Ectodermal cell (in vitro differentiated cells): Measurements from ENCODE around the gene CEP97.

Experiments
- H3K27ac ChIP-seq: 2 replicates; pipeline ENCODE4 v1.7.0; 2013; ENCODE audit warnings: mild to moderate bottlenecking, low read depth, low read length; ENCODE audit not compliant: insufficient read depth, poor library complexity, severe bottlenecking
- H3K27me3 ChIP-seq: 2 replicates; pipeline ENCODE4 v1.7.0; 2013; ENCODE audit warnings: mild to moderate bottlenecking, low read length; ENCODE audit not compliant: insufficient read depth, control insufficient read depth, poor library complexity, severe bottlenecking
- H3K36me3 ChIP-seq: one replicate; pipeline ENCODE4 v1.7.0; 2013; ENCODE audit warnings: low read length; ENCODE audit not compliant: control insufficient read depth, insufficient read depth
- H3K4me1 ChIP-seq: one replicate; pipeline ENCODE4 v1.7.0; 2013; ENCODE audit warnings: low read length; ENCODE audit not compliant: control insufficient read depth, insufficient read depth
- H3K4me3 ChIP-seq: 2 replicates; pipeline ENCODE4 v1.7.0; 2013; ENCODE audit warnings: low read depth, low read length, control low read depth; ENCODE audit not compliant: insufficient read depth
- H3K9me3 ChIP-seq: 2 replicates; pipeline ENCODE4 v1.7.0; 2013; ENCODE audit warnings: mild to moderate bottlenecking, low read length, moderate library complexity; ENCODE audit not compliant: control insufficient read depth
- whole genome bisulfite sequencing, 2 experiments: methylation state at CpG; one replicate each; pipeline ENCODE4 v1.1.7; 2013; ENCODE audit warnings: missing lambda C conversion rate in 2 of 2; 5-methylcytosine and 5-hydroxymethylcytosine counted together

CEP97 gene

GRCh38 chr3:101813817-101814440, 89.5 kb downstream of the CEP97 start:
- Histone ChIP-seq H3K4me3 (no peak overlapping the region), H3K27ac (no peak overlapping the region), H3K27me3 (no peaks in the 10 kb centered on the region), H3K36me3 (no peaks in the 10 kb centered on the region), H3K4me1 (peaks cover 3% of the 10 kb centered on the region), H3K9me3 (no peaks in the 10 kb centered on the region)
- WGBS, 2 experiments, result 95 to 97% methylated on average over 5 of the region's 7 CpGs

GRCh38 chr3:101814835-101815234, 90.4 kb downstream of the CEP97 start:
- Histone ChIP-seq H3K27me3 (no peaks in the 10 kb centered on the region), H3K4me1 (peaks cover under 1% of the 10 kb centered on the region), H3K4me3 (no peak overlapping the region), H3K27ac (no peak overlapping the region), H3K36me3 (no peaks in the 10 kb centered on the region), H3K9me3 (no peaks in the 10 kb centered on the region)
- WGBS, 2 experiments, result 78 to 92% methylated on average over 3 of the region's 3 CpGs

DNA sequence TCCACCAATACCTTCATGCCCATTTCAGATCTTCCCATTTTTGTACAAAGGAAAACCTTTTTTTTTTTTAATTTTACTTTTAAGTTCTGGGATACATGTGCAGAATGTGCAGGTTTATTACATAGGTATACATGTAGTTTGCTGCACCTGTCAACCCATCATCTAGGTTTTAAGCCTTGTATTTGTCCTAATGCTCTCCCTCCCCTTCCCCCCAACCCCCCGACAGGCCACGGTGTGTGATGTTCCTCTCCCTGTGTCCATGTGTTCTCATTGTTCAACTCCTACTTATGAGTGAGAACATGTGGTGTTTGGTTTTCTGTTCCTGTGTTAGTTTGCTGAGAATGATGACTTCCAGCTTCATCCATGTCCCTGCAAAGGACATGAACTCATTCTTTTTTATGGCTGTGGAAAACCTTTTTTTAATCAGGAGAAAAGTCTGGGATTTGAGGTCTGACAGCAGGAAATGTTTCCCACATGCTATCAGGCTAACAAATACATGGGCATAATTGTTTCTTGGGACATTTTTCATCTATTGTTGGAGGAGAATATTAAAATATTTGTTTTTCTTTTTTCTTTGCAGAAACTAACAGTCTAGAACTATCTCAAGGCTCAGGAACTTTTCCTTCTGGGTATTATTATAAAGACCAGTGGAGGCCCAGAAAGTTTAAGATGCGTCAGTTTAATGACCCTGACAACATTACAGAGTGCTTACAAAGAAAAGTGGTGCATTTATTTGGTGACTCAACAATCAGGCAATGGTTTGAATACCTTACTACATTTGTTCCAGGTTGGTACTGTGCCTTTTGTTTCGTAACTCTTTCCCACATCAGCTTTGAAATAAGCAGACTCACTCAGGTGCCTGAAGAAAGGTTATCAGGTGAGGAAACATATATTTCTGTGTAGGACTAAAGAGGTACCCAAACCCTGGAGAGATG, 92.1 kb downstream of the CEP97 start:
- H3K4me3 ChIP-seq, result no peak overlapping the region
- H3K36me3 ChIP-seq, result no peaks in the 10 kb centered on the region
- H3K4me1 ChIP-seq, result no peaks in the 10 kb centered on the region
- no peak overlapping the region for H3K27ac ChIP-seq
- no peaks in the 10 kb centered on the region for H3K9me3 ChIP-seq
- WGBS, 2 experiments, result 91 to 92% methylated on average over 2 of the region's 4 CpGs
- no peaks in the 10 kb centered on the region for H3K27me3 ChIP-seq

DNA sequence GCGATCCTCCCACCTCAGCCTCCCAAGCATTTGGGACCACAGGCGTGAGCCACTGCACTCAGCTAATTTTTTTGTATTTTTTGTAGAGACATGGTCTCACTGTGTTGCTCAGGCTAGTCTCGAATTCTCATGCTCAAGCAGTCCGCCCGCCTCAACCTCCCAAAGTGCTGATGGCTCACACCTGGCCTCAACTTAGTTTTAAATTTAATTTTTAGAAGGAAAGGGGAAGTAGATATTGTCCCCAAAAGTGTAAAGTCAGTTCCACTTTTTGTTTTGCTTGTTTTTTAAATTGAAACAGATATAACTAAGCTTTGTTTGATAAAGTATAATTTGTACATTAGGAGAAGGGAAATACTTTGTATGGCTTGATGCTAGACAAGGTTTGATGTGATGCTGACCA, 93.6 kb downstream of the CEP97 start:
- no peak overlapping the region for H3K4me3 ChIP-seq
- H3K27me3 ChIP-seq, result no peaks in the 10 kb centered on the region
- H3K36me3 ChIP-seq, result no peaks in the 10 kb centered on the region
- WGBS, 2 experiments, result 93 to 94% methylated on average over 5 of the region's 5 CpGs
- no peaks in the 10 kb centered on the region for H3K4me1 ChIP-seq
- H3K9me3 ChIP-seq, result no peaks in the 10 kb centered on the region
- no peak overlapping the region for H3K27ac ChIP-seq

- Histone ChIP-seq H3K27ac (no peak overlapping the region), H3K4me3 (no peak overlapping the region), H3K36me3 (no peaks in the 10 kb centered on the region), H3K27me3 (no peaks in the 10 kb centered on the region), H3K9me3 (no peaks in the 10 kb centered on the region), H3K4me1 (no peaks in the 10 kb centered on the region)
- WGBS, 2 experiments, result 89 to 93% methylated on average over 2 of the region's 2 CpGs
Measured at GRCh38 chr3:101819649-101820206, 95.3 kb downstream of the CEP97 start.
